Activated CD4-positive, alpha-beta T cell treated with anti-CD3 and anti-CD28 coated beads, Interleukin-2, Interleukin-6, amounts not matched to agents 100 ng/mL and 50 ng/mL, durations not matched to agents 16 hours and 8 hours (primary cell): ENCODE data around the gene CPNE8.

ENCODE experiments used
- DNase-seq: peaks from one replicate; pipeline ENCODE4 v3.0.0-alpha.2; 2020

CPNE8 gene

GRCh38 chr12:38905480-38906351 is at the start of gene CPNE8:
Gene CPNE8, minus strand, starts transcription at chr12:38905591. Its CDS starts 57 bp downstream, at chr12:38905534.
- DNase-seq, result peak; percentile 73

DNA sequence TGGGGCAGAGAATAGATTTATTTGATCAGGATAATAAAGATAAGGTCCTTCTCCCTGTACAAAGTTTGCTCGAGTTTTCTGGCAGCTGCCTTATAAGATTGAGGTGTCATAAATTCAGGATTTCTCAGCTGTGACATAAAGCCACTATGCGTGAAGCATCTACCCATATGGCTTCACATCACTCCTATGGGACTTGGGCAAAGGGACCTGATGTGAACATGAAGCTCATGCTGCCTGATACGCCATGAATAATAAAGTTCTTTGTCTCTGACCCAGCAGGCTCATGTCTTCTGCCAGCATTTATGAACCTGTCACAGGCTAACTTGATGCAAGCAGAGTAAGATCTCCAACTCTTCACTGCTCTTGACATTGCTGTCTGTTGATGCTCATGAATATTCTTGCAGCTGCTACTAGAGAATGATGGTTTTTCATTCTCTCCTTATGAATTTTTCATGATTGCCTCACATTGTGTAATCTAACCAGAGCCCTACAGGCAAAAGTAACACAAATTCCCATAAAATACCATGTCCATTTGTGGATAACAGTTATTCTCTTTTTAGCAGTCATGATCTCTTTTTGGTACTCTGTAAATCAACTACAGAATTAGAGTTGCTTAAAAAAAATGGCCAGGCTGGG is 49.0 kb upstream of the CPNE8 start:
- no peak for DNase-seq

- DNase-seq, result no peak
Observed at GRCh38 chr12:38949363-38949762, 44.0 kb upstream of the CPNE8 start.

GRCh38 chr12:38934686-38935085 is 29.3 kb upstream of the CPNE8 start:
- DNase-seq, result peak; percentile 28

DNA sequence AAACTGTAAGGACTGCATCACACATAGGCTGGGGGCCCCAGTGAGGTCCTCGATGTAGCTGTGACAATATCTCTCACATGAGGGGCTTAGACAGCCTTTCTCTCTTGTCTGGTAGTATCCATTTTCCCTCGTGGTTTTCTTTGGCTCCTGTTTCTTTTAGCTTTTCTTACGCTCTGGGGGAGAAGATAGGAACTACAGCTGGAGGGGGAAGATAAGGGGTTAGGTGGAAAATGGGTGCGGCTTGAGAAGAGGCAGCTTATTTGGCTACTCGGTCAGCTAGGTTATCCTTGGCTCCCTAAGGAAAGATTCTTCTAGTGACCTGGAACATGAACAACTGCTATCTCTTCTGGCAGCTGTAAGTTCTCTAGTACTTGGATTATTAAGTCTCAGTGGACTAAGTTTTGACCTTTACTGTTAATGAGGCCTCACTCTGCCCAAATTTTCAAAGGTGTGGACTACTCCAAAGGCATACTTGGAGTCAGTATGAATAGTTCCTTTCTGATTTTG is 28.7 kb upstream of the CPNE8 start:
- DNase-seq, result no peak

- no peak for DNase-seq
Observed at GRCh38 chr12:38932320-38932719, 26.9 kb upstream of the CPNE8 start.

DNA sequence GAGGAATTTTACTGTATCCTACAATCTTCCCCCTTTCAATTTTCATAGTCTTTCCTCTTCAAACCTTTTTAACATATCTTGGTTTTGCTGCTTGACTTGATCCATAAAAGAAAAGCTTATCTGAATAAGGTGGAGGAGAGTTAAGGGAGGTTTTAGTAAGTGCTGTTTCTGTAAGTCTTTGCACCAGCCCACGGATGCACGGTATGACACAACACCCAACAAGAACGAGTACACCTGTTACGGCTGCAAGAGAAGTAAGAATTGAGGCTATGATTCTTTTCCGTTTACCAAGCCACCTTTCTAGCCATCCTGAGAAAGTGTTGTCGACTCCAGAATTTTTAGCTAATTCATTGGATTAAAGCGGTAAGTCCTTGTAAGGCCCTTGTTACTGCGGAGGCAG is 26.1 kb upstream of the CPNE8 start:
- DNase-seq, result no peak

DNA sequence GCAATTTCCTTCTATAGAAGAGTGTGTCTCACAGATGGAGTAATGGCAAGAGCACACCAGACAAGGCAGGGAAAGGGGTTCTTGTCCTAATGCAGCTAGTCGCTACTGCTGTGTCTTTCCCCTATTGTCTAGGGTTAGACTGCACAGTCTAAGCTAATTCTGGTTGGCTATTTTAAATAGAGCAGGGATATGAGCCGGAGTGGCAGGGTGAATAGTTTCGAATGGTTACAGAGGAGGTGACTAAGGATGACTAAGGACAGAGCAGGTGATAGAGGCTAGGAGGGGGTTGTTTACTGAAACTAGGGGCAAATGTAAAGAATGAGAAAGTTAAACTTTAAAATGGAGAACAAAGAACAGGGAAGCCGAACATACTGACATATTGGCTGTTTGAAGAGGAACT is 25.6 kb upstream of the CPNE8 start:
- DNase-seq, result no peak

GRCh38 chr12:38926501-38926900 is 21.1 kb upstream of the CPNE8 start:
- no peak for DNase-seq

- DNase-seq, result peak; percentile 56
Observed at GRCh38 chr12:38921025-38921677, 15.8 kb upstream of the CPNE8 start.

GRCh38 chr12:38919191-38919590 is 13.8 kb upstream of the CPNE8 start:
- no peak for DNase-seq

DNA sequence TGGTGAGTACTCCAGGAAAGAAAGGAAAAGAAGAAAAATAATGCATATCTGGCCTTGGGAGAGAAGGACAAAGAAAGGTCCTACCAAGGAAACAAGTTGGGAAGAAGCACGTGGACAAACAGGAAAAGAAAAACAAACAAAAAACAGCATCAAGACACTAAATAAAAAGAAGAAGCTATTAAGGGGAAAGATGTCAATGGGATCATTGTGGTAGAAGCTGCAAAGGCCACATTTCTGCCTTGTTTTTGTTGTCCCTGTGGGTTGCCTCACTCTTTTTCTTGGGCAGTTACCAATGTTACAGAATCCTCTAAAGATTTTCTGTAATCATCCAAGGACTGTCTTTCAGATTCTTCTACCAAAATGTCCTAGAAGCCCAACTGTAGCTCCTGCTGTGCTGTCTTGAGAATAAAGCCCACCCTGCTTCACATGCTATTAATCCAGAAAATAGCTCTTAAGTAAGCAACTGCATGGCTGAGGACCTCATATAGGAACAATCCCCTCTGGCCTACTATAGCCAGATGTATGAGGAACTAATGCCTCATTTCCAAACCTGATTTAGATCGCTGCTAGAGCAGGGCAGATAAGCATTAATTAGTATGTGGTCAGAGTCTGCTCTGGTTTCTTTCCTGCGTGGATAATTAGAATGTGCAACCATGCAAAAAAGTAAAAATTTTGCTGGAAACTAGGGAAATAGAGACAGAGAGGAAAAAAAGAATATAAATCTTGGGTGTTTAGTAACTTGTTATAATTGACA is 10.2 kb upstream of the CPNE8 start:
- no peak for DNase-seq

GRCh38 chr12:38912116-38912515 is 6.7 kb upstream of the CPNE8 start:
- no peak for DNase-seq

- DNase-seq, result no peak
Observed at GRCh38 chr12:38911611-38912010, 6.2 kb upstream of the CPNE8 start.

DNA sequence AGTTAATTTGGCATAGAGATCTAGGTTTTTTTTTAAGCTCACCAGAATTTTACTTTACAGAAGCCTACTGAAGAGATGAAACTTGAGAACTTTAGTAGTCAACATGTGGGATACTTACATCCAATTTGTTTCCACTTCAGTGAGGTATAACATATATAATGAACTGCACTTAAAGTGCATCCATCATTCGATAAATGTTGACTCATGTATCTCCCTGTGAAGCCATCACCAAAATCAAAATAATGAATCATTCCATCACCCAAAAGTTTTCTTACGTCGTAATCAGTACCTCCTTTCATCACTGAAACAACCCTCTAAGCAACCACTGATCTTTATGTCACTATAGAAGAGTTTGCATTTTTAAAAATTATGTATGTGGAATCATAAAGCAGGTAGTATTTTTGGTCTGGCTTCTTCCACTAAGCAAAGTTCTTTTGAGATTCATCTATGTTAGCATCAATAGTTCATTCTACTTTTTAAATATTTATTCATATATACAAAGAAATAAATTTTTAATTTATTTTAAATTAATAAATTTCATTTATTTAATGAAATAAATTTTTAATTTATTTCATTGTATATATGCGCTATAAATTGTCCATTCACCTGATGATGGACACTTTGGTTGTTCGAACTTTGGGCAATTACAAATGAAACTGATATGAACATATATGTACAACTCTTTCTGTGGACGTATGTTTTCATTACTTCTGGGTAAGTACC is 2.0 kb upstream of the CPNE8 start:
- no peak for DNase-seq

- peak; percentile 86 for DNase-seq
Observed at GRCh38 chr12:38906482-38907200, 1.2 kb upstream of the CPNE8 start.

- DNase-seq, result peak; percentile 83
Observed at GRCh38 chr12:38904537-38905479, 583 bp downstream of the CPNE8 start.

DNA sequence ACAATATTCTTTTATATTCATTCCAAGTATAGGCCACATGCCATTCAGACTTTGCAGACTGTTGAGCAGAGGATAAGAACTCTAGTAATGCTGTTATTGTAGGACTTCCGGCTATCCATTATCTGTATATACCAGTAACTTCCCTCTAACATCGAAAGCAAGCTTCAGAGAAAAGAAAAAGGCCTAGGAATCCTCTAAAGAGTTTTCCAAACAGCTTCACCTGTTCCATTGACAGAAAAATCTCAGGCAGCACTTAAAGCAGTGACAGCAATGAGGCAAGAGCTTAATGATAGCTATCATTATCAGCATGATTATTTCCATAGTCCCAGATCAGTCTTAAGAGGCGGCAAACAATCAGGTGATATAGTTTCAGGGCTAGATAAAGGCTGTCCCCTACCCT is 1.8 kb downstream of the CPNE8 start:
- no peak for DNase-seq

DNA sequence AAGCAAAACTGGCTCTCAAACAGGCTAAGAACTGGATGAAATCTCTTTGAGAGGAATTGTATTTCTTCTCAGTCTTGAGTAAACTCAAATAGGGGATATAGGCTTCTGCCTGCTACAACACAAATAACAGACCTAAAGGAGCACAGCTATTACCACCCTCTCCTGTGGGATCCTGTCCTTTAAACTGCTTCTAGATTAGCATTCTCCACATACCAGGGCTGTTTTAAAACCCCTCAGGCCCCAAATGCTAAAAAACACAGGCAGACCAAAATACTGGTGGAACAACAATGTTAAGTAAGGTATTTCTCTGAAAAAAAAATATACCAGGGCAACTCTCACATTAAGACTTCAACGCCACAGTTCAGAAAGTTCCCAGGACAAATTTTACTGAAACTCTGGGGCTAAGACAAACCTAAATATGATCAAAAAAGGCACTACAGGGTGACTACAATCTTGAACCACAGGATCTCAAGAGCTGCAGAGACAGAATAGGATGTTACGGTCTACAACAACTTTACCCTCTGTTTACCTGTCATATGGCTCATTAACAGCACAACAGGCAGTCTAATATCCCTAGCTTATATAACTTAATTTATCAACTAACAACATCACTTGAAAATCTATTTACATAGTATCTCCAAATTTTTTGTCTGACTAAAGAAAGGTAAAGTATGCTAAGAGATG is 7.2 kb downstream of the CPNE8 start:
- DNase-seq, result no peak

DNA sequence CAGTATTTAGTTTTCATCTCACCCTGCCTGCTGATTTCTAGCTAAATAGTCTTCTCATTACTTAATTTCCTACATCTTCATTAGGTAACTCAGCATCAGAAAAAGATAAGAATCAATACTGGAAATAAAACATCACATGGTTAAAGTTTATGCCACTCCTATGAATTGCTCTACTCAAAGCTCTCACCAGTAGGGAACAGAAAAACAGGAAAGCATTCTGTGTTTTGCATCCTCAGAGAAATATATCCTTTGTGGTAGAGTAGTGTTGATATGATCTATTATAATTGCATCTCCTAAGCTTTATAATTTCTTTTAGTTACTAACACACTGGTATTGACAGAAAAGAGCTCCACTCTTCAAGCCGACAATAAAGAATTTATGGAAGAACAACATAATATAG is 9.9 kb downstream of the CPNE8 start:
- DNase-seq, result no peak
